Hippocampal formation (tissue), 2 donors: ENCODE results near the gene ZNF79.
A peak's percentile ranks its signal among the peaks of the same experiment; 100 is the strongest.

Source experiments
- DNase-seq, 2 donors: peaks; one replicate each; lab custom pipeline; 2025; lab: John Stamatoyannopoulos, UW

The ZNF79 gene

DNA sequence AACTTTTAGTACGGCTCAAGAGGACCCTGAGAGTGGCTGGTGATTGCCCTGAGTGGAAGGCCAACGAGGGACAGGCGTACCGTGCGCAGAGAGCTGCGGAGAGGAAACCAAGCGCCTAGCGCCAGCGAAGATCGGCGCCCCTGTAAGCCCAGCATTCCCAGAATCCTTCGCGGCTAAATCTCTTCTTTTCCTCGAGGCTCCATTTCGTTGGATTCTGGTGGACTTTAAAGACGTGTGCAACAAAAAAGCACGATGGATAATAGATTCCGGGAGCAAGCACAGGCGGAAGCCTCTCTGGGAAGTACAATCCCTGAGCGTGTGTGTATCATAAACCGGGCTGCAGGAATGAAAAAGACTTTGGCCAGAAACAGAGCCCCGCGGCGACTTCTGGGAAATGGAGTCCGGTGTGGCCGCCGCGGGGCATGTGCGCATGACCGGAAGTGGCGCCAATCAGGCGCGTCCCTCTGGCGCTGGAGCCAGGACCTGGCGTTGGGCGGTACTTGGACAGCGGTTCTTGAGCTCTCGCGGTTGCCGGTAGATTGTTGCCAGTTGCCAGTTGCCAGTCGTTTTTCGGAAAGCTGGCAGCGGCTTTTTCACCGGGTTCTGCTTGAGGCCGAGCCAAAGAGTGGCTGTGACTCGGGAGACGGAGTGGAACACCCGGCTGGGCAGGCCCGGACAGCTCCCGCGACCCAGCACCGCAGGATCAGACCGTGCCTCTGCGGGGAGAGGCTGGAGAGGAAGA lies at the start of gene ZNF79:
Gene ZNF79 (plus strand): TSS at position 449 of the 742 bp plus-strand sequence. CDS start 406 bp downstream, outside the sequence.
- DNase-seq: peak; percentile 93 to 94

DNA sequence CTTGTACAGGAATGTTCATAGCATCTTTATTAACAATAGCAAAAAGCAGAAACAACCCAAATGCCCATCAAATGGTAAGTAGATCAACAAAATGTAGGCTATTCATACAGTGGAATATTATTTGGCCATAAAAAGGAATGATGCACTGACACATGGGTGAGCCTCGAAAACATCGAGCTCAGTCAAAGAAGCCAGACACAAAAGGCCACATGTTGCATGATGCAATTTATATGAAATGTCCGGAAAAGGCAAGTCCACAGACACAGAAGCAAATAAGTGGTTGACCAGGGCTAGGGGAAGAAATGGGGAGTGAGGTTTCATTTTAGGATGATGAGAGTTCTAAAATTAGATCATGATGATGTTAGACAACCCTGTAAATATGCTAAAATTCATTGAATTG lies 43.7 kb upstream of the ZNF79 start:
- no peak for DNase-seq

DNA sequence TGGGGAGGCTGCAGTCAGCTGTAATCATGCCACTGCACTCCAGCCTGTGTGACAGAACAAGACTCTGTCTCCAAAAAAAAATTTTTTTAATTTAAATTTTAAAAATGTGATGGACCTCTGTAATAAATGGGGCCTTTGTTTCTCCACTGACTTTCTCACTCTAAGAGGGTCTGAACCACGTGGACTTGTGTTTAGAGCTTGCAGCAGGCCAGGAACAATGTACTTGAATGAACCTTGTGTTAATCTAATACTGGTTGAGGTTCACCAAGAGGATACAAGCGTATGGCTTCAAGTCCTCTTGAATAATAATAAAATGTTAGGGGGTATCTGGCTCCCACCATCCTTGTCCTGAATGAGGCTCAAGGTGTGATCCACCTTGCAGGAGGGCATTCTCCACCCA lies 41.6 kb upstream of the ZNF79 start:
- no peak for DNase-seq

DNA sequence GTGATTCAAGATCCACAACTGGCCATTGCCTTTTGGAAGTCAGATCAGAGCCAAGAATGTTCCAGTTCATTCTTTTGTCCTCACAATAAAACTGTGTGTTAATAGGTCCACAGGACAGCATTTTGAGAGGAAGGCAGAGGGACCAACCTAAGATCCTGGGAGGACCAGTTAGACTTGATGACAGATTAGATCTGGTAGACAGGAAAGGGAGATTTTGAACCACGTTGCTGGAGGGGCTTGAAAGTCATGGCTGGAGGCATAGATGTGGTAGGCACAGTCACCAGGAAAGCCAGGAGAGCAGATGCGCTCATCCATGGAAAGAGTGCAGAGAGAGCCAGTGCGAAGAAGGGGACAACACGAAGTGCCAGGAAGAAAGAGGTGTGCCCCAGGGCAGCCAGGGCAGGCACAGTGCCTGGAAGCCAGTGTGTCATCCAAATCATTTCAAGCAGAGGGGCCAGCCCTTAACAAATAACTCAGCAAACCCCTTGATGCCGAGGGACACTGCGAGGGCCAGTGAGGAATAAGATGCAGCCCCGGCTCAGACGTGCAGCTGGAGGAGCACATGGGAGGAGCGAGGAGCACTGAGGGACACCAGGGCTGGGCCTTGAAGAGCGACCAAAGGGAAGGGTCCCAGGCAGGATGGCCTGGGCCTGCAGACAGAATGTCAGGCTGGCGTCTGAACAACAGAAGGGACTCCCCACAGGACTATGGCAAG lies 40.0 kb upstream of the ZNF79 start:
- no peak for DNase-seq

DNA sequence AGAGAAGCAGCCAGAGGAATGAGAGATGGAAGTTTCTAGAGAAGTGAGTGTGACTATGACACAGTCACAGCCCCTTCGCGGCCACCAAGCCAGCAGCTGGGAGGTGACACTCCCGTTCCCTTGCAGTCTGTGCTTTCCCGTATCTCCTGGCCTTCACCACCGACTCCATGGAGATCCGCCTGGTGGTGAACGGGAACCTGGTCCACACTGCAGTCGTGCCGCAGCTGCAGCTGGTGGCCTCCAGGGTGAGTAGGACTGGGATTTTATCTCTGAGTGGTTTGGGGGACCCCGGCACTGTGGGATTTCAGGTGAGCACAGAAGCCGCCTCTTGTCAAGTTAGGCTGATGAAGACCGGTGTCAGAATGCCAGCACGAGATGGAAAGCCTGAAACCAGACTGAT lies 39.3 kb upstream of the ZNF79 start:
- no peak for DNase-seq

DNA sequence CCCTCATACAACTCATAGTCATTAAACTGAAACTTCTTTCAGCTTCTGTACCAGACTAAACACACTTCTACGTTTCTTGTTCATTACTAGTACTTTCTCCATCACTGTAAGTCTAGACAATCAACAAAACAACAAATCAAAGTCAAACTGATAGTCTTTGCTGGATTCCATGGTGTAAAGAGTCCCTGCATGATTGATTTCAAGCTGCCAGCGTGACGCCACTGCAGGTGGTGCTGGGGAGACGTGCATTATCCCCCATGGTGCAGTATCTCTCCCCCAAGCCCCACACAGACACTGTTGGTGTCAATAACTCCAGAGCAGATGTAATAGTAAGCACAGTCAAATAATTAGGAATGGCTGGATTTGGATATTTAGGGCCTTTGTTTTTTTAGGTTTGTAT lies 37.9 kb upstream of the ZNF79 start:
- no peak for DNase-seq

DNA sequence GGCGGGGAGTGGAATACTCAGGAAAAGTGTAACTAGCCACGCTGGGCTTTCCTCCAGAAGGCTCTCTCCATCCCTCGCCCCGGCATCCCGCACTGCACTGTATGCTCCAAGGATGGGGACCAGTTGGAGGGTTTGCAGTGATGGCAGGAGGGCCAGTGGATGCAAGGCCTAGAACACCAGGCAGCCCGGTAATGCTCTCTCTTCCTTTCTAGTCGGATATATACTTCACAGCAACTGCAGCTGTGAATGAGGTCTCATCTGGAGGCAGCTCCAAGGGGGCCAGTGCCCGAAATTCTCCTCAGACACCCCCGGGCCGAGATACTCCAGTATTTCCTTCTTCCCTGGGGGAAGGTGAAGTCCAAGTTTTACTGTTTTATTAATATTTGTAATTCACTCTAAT lies 37.2 kb upstream of the ZNF79 start:
- no peak for DNase-seq

DNA sequence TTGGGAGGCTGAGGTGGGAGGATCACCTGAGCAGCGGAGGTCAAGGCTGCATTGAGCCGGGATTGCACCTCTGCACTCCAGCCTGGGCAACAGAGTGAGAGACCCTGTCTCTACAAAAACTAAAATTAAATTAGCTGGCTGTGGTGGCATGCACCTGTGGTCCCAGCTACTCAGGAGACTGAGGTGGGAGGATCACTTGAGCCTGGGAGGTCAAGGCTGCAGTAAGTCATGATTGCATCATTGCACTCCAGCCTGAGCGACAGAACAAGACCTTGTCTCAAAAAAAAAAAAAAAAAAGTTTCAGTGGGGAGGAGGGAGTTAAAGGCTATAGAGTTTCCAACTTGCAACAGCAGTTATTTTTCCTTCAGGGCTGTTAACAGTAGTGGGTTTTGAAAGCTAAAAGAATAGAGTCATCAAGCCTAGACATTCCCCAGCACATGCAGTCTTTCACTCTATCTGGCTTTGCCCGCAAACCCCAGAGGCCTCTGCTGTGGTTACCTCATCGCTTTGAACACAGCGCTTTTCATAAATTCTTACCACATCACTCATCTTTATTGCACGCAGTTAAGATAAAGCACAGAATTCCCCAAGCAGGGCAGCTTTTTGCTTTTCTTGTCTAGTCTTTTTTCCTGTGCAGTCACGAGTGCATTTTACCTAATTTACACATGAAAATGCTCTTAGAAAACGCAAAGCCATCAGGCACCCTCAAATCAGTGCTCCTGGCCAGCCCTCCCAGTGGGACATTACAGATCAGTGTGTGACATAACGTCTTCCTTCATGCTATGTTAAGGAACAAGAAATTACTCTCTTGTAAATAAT lies 35.9 kb upstream of the ZNF79 start:
- DNase-seq: peak in 1 of 2 donors; percentile 14

DNA sequence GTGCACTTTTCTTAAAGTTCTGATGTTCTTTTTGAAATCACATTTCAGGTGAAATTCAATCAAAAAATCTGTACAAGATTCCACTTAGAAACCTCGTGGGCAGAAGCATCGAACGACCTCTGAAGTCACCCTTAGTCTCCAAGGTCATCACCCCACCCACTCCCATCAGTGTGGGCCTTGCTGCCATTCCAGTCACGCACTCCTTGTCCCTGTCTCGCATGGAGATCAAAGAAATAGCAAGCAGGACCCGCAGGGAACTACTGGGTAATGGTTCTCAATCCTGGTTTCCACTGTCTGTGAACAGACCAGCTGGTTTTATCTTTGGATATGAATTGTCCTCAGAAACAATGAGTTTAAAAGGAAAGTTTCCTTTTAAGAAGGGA lies 35.3 kb upstream of the ZNF79 start:
- DNase-seq: no peak

DNA sequence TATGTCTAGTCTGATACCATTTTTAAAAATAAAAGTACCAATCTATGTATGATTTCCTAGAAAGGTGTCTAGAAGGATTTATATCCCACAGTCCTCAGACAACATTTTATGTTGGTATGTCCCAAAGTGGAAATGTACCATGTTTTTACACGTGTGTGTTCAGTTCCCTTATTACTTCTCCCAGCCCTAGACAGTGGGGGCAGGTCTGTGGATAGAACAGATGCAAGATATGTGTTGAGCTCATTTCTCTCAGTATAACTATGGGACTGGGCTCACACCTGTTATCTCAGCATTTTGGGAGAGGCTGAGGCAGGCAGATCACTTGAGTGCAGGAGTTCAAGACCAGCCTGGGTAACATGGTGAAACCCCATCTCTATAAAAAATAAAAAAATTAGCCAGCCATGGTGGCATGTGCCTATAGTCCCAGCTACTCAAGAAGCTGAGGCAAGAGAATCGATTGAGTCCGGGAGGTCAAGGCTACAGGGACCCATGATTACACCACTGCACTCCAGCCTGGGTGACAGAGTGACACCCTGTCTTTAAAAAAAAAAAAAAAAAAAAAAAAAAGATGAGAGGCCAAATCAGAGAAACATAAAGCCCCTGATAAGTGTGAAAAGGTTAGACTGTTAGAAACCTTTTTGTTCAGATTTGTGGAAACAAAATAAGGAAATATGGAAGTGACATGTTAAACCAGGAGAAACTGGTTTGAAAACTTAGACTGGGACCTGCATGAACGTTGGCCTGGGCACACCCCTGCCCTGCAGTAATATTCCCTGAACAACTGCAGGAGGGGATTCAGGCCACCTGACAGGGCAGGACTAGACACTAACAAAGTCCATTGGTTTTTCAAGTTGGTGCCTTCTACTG lies 34.6 kb upstream of the ZNF79 start:
- no peak for DNase-seq

DNA sequence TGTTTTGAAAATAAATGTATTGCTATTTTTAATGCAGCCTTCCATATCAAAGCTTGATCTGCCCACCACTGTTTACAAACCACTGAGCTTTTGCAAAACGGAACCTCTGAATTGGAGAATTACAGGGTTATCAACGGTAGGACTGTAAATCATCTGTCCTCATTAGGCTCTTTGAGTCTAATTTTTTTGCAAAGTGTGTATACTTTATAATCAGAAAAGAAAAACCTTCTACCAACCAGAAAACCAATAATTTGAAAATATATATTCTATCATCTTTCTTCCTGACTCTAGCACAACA lies 34.0 kb upstream of the ZNF79 start:
- DNase-seq: no peak

DNA sequence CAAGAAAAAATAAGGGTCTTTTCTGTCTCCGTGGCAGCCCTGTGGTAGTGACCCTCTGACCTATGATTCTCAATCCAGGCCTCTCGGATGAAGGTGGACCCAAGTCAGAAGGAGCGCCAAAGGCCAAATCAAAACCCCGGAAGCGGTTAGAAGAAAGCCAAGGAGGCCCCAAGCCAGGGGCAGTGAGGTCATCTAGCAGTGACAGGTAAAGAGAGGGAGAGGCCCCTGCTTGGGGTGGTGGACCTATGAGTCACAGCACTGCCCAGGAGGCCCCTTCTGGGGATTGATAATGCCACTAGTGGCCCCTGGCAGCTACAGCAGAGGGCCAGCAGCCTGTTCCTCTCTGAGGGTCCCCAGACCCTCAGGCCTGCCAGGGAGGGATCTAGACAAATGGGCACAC lies 33.6 kb upstream of the ZNF79 start:
- DNase-seq: no peak

DNA sequence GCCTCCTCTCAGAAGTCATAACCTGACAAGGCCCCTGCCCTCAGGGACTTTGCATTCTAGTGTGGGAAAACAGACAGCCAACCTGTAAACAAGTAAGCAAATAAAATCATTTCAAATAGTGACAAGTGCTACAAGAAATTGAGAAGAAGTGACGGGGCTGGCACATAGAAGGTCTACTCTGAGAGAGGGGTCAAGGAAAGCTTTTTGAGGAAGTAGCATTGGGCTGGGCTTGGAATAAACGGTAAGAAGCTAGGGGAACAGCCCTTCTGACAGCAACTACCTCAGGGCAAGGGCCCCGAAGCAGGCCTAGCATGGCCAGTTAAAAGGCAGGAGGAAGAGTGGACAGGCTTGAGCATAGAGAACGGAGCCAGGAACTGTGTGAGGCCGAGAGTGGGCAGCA lies 32.0 kb upstream of the ZNF79 start:
- no peak for DNase-seq

DNA sequence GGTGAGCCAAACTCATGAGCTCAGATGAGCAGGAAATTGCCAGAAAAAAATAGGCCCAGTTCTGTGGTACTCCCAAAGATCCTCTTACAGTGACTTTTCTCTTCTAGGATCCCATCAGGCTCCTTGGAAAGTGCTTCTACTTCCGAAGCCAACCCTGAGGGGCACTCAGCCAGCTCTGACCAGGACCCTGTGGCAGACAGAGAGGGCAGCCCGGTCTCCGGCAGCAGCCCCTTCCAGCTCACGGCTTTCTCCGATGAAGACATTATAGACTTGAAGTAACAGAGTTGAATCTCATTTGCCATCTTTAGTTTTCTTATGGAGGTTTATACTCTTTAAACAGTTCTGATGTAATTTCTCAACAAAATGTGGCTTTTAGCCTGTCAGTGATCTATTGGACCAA lies 31.2 kb upstream of the ZNF79 start:
- DNase-seq: no peak

DNA sequence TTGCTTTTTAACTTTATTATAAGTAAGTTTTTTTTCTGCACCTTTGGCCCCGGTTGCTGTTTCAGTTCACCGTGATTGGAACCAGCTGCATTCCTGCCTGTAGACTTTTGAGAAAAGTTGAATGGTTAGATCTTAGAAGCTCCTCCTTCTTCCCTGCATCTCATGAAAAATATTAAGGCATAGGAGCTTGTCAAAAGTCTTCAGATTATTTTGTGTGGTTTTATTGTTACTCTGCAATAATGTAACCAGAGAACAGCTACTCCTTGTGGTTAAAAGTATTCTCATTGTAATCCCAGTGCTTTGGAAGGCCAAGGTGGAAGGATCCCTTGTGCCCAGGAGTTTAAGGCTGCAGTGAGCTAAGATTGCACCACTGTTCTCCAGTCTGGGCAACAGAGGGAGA lies 30.5 kb upstream of the ZNF79 start:
- no peak for DNase-seq

DNA sequence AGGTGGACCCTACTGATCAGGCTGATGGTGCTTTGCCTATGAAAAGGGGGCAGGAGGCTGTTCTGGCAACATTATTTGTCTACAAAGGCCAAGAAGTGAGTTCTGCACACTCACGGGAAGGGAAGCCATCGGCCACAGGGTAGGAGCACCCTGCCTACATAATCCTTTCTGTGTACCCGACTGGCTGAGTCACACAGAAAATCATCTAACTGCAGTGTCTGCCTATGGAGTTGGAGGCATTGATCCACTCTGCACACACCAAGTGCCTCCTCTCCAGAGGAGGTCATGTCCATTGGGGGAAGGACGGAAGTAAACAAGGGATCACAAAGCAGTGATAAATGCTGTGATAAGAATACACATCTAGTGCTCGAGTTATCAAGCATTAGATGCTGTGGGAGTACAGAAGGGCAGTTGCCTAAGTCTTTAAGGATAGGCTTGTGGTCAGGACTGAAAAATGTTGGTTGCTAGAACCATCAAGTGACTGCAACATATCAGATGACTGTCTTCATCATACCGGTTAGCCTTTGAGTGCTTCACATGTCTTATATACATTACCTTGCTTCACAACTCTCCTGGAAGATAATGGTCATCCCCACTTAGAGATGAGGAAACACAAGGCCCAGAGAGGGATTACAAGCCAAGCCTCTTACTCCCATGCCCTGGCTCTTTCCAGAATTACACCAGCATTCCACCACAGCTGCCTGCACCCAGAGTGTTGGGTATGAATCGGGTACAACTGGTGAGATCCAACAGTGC lies 28.5 kb upstream of the ZNF79 start:
- DNase-seq: no peak

DNA sequence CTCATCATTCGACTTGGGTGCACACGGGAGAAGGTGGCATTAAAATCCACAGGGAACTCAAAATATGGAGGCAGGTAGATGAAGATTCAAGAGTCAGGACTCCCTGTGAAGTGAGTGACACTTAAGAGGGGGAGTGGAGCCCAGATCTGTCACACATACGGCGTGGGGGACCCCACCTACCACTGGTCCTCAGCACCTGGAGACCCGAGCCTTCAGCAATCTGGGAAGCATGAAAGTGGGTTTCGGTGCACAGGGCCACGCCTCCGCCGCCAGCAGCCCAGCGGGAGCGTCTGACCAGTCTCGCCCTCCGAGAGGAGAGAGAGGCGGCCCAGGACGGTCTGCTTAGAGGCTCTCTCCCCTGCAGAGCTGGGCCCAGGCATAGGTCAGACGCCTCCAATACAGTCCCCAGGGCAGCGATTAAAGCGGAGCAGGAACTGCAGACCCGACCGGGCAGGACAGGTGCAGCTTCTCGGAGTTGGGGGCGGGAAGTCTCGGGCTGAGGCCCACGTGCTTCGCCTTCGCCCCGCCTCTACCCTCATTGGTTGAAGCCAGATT lies 27.9 kb upstream of the ZNF79 start:
- no peak for DNase-seq

DNA sequence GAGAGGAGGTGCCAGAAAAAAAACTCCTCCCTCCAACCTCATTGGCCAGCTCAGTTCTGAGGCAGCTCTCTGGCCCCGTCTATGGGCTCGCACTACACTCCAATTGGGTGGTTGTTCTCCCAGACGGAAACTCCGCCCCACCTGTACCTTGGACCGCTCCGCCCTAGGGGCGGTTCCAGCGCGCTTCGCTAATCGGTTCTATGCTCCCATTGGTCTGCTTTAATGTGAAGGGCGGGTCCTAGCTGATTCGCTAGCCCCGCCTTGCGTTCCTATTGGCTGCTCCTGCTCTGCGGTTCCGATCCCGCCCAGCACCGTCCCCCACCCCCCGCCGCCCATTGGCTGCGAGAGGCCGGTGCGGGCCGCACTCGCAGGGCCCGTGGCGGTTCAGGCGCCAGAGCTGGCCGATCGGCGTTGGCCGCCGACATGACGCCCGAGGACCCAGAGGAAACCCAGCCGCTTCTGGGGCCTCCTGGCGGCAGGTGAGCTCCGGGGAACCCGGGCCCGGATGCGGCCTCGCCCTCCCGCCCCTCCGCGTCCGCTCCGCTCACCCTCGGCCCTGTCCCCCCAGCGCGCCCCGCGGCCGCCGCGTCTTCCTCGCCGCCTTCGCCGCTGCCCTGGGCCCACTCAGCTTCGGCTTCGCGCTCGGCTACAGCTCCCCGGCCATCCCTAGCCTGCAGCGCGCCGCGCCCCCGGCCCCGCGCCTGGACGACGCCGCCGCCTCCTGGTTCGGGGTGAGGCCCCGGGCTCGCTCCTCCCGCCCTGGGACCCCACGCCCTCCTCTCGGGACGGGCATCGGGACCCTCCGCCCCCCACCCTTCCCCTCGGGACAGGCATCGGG lies 27.2 kb upstream of the ZNF79 start, which contains the start of gene SLC2A8:
Gene SLC2A8 (plus strand): TSS at position 362 of the 838 bp plus-strand sequence. CDS start 62 bp downstream, at position 424.
- DNase-seq: peak; percentile 100

DNA sequence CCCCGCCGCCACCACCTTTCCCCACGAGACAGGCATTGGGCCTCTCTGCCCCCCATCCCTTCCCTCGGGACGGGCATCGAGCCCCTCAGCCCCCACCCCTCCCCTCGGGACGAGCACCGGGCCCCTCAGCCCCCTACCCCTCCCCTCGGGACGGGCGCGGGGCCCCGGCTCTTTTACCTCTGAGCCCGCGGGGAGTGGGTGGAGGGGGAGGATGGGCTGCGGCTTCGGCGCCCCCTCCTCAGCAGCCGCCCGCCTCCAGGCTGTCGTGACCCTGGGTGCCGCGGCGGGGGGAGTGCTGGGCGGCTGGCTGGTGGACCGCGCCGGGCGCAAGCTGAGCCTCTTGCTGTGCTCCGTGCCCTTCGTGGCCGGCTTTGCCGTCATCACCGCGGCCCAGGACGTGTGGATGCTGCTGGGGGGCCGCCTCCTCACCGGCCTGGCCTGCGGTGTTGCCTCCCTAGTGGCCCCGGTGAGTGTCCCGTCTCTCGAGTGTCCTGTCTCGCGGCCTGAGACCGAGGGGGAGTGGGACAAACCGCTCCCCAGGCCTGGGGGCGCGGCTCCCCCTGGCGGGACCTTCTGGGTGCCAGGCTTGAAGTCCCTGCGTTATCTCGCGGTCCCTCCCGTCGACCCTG lies 26.4 kb upstream of the ZNF79 start:
- DNase-seq: no peak
